IMR-90 (cell line): ENCODE data around the gene CLEC4G. TPM values are rescaled to one million over a fixed set of nuclear protein-coding genes. Genes with fewer than 3 reads are reported as not detected.

Source experiments
- ATAC-seq: fragments of 200-7000 bp; cut with Tn5 transposase; 2 replicates; pipeline ENCODE4 v1.9.1; 2020; ENCODE audit warnings: low read depth, mild to moderate bottlenecking, moderate library complexity
- BruUV-seq: library from RNA; stranded (reverse); fragments of 400-500 nt; replicated peaks from 2 replicates; lab custom pipeline; 2021; lab: Mats Ljungman, UMichigan
- CTCF ChIA-PET: fragments of 300-600 bp; formaldehyde crosslinking; extraction: SDS; loops from one replicate; lab custom pipeline; 2021; ENCODE audit warnings: antibody characterized with exemption; lab: Yijun Ruan, JAX
- POLR2A ChIA-PET: fragments of 300-600 bp; sonication (Branson Sonifier 250); formaldehyde crosslinking; loops from one replicate; lab custom pipeline; 2022; ENCODE audit warnings: antibody characterized with exemption; ENCODE audit not compliant: unreplicated experiment; lab: Charles Lee
- DNase-seq: peaks from one replicate; pipeline ENCODE4 v3.0.0; 2013
- H2AFZ ChIP-seq: replicated peaks from 2 replicates; pipeline ENCODE3; 2013; ENCODE audit warnings: low read length, mild to moderate bottlenecking; ENCODE audit not compliant: poor library complexity
- H2AK5ac ChIP-seq: 2 replicates; pipeline ENCODE4 v1.6.1; 2013; ENCODE audit warnings: low read depth, low read length, inconsistent platforms
- H2AK9ac ChIP-seq: replicated peaks from 2 replicates; pipeline ENCODE3; 2013; ENCODE audit warnings: mild to moderate bottlenecking, low read depth, low read length, moderate library complexity; ENCODE audit not compliant: poor library complexity
- H2BK120ac ChIP-seq: 2 replicates; pipeline ENCODE4 v1.6.1; 2013; ENCODE audit warnings: low read depth, low read length, inconsistent platforms
- H2BK15ac ChIP-seq: 3 replicates; pipeline ENCODE4 v1.6.1; 2013; ENCODE audit warnings: low read depth, low read length, inconsistent platforms
- H2BK20ac ChIP-seq: 2 replicates; pipeline ENCODE4 v1.6.1; 2013; ENCODE audit warnings: low read depth, mild to moderate bottlenecking, inconsistent platforms, low read length, moderate library complexity
- H2BK5ac ChIP-seq: 2 replicates; pipeline ENCODE4 v1.6.1; 2013; ENCODE audit warnings: mild to moderate bottlenecking, low read depth, low read length, inconsistent platforms; ENCODE audit not compliant: poor library complexity, severe bottlenecking
- H3K14ac ChIP-seq: replicated peaks from 2 replicates; pipeline ENCODE4 v1.6.1; 2013; ENCODE audit warnings: low read depth, low read length, inconsistent platforms
- H3K18ac ChIP-seq: 2 replicates; pipeline ENCODE4 v1.6.1; 2013; ENCODE audit warnings: low read depth, low read length, control low read depth
- H3K23ac ChIP-seq: 2 replicates; pipeline ENCODE4 v1.6.1; 2013; ENCODE audit warnings: low read depth, low read length, inconsistent platforms
- H3K27ac ChIP-seq: 2 replicates; pipeline ENCODE4 v1.5.1; 2013; ENCODE audit warnings: mild to moderate bottlenecking, control low read depth, low read length; ENCODE audit not compliant: insufficient read depth
- H3K27me3 ChIP-seq: 2 replicates; pipeline ENCODE4 v1.6.1; 2013; ENCODE audit warnings: low read length; ENCODE audit not compliant: control insufficient read depth, insufficient read depth
- H3K36me3 ChIP-seq: 2 replicates; pipeline ENCODE4 v1.6.1; 2013; ENCODE audit warnings: low read length, mixed read lengths; ENCODE audit not compliant: control insufficient read depth, insufficient read depth
- H3K4ac ChIP-seq: 2 replicates; pipeline ENCODE4 v1.6.1; 2013; ENCODE audit warnings: low read depth, low read length, inconsistent platforms
- H3K4me1 ChIP-seq: 2 replicates; pipeline ENCODE4 v1.6.1; 2013; ENCODE audit warnings: low read length, mixed read lengths; ENCODE audit not compliant: control insufficient read depth, insufficient read depth
- H3K4me2 ChIP-seq: 2 replicates; pipeline ENCODE4 v1.6.1; 2013; ENCODE audit warnings: low read depth, mild to moderate bottlenecking, control low read depth, low read length, moderate library complexity
- H3K4me3 ChIP-seq: 2 replicates; pipeline ENCODE4 v1.5.1; 2013; ENCODE audit warnings: low read depth, mild to moderate bottlenecking, control low read depth, low read length, moderate library complexity; ENCODE audit not compliant: insufficient read depth
- H3K56ac ChIP-seq: 2 replicates; pipeline ENCODE4 v1.6.1; 2013; ENCODE audit warnings: low read length, inconsistent platforms; ENCODE audit not compliant: insufficient read depth; ENCODE audit errors: extremely low read depth
- H3K79me1 ChIP-seq, 2 experiments: 2 replicates each; pipeline ENCODE4 v1.6.1; 2013; ENCODE audit warnings: low read length in 2 of 2, inconsistent platforms in 1 of 2, low read depth in 1 of 2
- H3K9ac ChIP-seq: 2 replicates; pipeline ENCODE4 v1.6.1; 2013; ENCODE audit warnings: low read depth, low read length, control low read depth
- H3K9me1 ChIP-seq: 2 replicates; pipeline ENCODE4 v1.6.1; 2013; ENCODE audit warnings: low read length, inconsistent platforms; ENCODE audit not compliant: insufficient read depth
- H3K9me3 ChIP-seq: 2 replicates; pipeline ENCODE4 v1.6.1; 2013; ENCODE audit warnings: low read length; ENCODE audit not compliant: control insufficient read depth, insufficient read depth
- H4K20me1 ChIP-seq: 2 replicates; pipeline ENCODE4 v1.6.1; 2013; ENCODE audit warnings: low read length, inconsistent platforms; ENCODE audit not compliant: insufficient read depth
- H4K5ac ChIP-seq: 2 replicates; pipeline ENCODE4 v1.6.1; 2013; ENCODE audit warnings: mild to moderate bottlenecking, low read depth, low read length, control low read depth
- H4K8ac ChIP-seq, 2 experiments: 2 replicates each; pipeline ENCODE4 v1.6.1; 2013; ENCODE audit warnings: low read depth in 2 of 2, low read length in 2 of 2, control low read depth in 1 of 2, inconsistent platforms in 1 of 2
- H4K91ac ChIP-seq: 2 replicates; pipeline ENCODE4 v1.6.1; 2013; ENCODE audit warnings: low read depth, low read length, inconsistent platforms; ENCODE audit not compliant: insufficient read depth
- BHLHE40 ChIP-seq: fragments of 150-350 bp; IDR thresholded peaks from 2 replicates; pipeline ENCODE4 v1.6.1; 2016; ENCODE audit warnings: mild to moderate bottlenecking, low read depth, low read length
- CEBPB ChIP-seq: IDR thresholded peaks from 2 replicates; pipeline ENCODE4 v1.6.1; 2012; ENCODE audit warnings: low read depth, low read length, improper control_type of control experiment
- CHD1 ChIP-seq: IDR thresholded peaks from 2 replicates; pipeline ENCODE4 v1.6.1; 2012; ENCODE audit warnings: low read depth, low read length, improper control_type of control experiment
- FOS ChIP-seq: fragments of 150-350 bp; IDR thresholded peaks from 2 replicates; pipeline ENCODE4 v1.6.1; 2016; ENCODE audit warnings: low read depth, low read length
- MAFK ChIP-seq: IDR thresholded peaks from 2 replicates; pipeline ENCODE4 v1.6.1; 2012; ENCODE audit warnings: low read depth, low read length, improper control_type of control experiment
- MAZ ChIP-seq: IDR thresholded peaks from 2 replicates; pipeline ENCODE4 v1.6.1; 2012; ENCODE audit warnings: low read depth, mild to moderate bottlenecking, low read length, improper control_type of control experiment, moderate library complexity, borderline replicate concordance
- MXI1 ChIP-seq: IDR thresholded peaks from 2 replicates; pipeline ENCODE4 v1.6.1; 2012; ENCODE audit warnings: low read depth, mild to moderate bottlenecking, low read length, moderate library complexity, borderline replicate concordance
- NFE2L2 ChIP-seq: fragments of 150-350 bp; IDR thresholded peaks from 2 replicates; pipeline ENCODE4 v1.6.1; 2016; ENCODE audit warnings: low read depth, mild to moderate bottlenecking, low read length
- POLR2A ChIP-seq: IDR thresholded peaks from 2 replicates; pipeline ENCODE4 v1.6.1; 2012; ENCODE audit warnings: mild to moderate bottlenecking, low read depth, low read length
- RAD21 ChIP-seq: IDR thresholded peaks from 2 replicates; pipeline ENCODE4 v1.6.1; 2012; ENCODE audit warnings: low read length, improper control_type of control experiment
- RCOR1 ChIP-seq: IDR thresholded peaks from 2 replicates; pipeline ENCODE4 v1.6.1; 2012; ENCODE audit warnings: mild to moderate bottlenecking, low read length, improper control_type of control experiment; ENCODE audit not compliant: insufficient replicate concordance
- RFX5 ChIP-seq: IDR thresholded peaks from 2 replicates; pipeline ENCODE4 v1.8.0; 2012; ENCODE audit warnings: low read depth, mild to moderate bottlenecking, low read length, moderate library complexity
- SMC3 ChIP-seq: fragments of 150-350 bp; IDR thresholded peaks from 2 replicates; pipeline ENCODE4 v1.6.1; 2016; ENCODE audit warnings: low read depth, mild to moderate bottlenecking, antibody characterized with exemption, low read length, moderate library complexity
- WGBS, 2 experiments: methylation state at CpG; one replicate each; pipeline versions ENCODE4 v1.1.5 to v1.1.7; 2013; ENCODE audit warnings: missing lambda C conversion rate in 2 of 2; ENCODE audit not compliant: insufficient read length in 1 of 2; ENCODE audit errors: extremely low coverage in 2 of 2; 5-methylcytosine and 5-hydroxymethylcytosine counted together
- dilution Hi-C: fragments of 300-500 bp; cut with HindIII; formaldehyde crosslinking; loops from one replicate; pipeline ENCODE4 v1.14.3; 2018; ENCODE audit warnings: low sequenced_read_pairs; ENCODE audit not compliant: unreplicated experiment
- in situ Hi-C: fragments of 300-500 bp; cut with MboI; formaldehyde crosslinking; loops from 3 replicates; pipeline ENCODE4 v1.14.3; 2019; ENCODE audit warnings: low sequenced_read_pairs, inconsistent platforms, mixed read lengths
- intact Hi-C: fragments of 100-400 bp; cut with micrococcal nuclease; formaldehyde crosslinking; loops from 2 replicates; pipeline ENCODE4 v1.10.0; 2022
- polyA plus RNA-seq, 3 experiments: library from polyadenylated mRNA; depleted of rRNA; stranded (reverse); fragments of >200 nt; gene quantifications; 2 replicates each; pipeline ENCODE4 v1.2.3, GENCODE V29; 2012; ENCODE audit warnings: low replicate concordance in 1 of 3
- total RNA-seq: library from RNA; depleted of rRNA; stranded (reverse); fragments of >200 nt; gene quantifications from 2 replicates; pipeline ENCODE4 v1.2.3, GENCODE V29; 2012
- TF ChIP-seq, protein P1 (sequence below): fragments of 150-350 bp; IDR thresholded peaks from 2 replicates; pipeline ENCODE4 v1.6.1; 2017; ENCODE audit warnings: mild to moderate bottlenecking, antibody characterized with exemption, low read length, low read depth
- TF ChIP-seq, protein P2 (sequence below): conservative IDR thresholded peaks from 2 replicates; pipeline ENCODE4 v1.5.1; 2012; ENCODE audit warnings: mild to moderate bottlenecking, low read depth, low read length, improper control_type of control experiment
- TF ChIP-seq, protein P3 (sequence below): fragments of 150-350 bp; IDR thresholded peaks from 2 replicates; pipeline ENCODE4 v1.6.1; 2016; ENCODE audit warnings: low read depth, mild to moderate bottlenecking, low read length, moderate library complexity, borderline replicate concordance

The CLEC4G gene
- total and polyA plus RNA-seq, 2 of the 4 experiments (the other 2 are of a cell fraction), result not detected

DNA sequence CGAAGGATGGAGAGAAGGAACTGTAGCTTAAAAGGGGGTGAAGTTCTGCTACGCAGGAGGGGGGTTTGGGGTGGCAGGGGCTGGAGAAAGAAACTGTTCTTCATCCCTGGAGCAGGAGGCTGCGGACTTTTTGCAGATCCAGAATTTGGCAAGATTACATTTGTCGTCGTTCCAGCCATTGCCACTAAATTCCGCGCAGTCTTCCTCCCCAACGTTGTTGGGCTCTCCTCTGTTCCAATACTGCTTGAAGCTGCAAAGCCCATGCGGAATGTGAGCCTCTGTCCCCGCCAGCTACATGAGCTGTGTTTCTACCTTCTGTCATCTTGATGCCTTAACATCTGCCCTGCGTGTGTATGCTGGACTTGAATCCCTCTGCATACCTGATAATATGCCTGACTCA, 11.1 kb upstream of the CLEC4G start:
- Histone ChIP-seq H4K91ac (no peak overlapping the region), H3K18ac (no peak overlapping the region), H3K4ac (no peak overlapping the region), H2AK5ac (no peak overlapping the region), H4K20me1 (no peaks in the 10 kb centered on the region), H2AFZ (no peak overlapping the region), H3K23ac (no peak overlapping the region), H3K79me1 (no peaks in the 10 kb centered on the region), H3K27me3 (peaks cover 9% of the 10 kb centered on the region), H4K8ac (no peak overlapping the region), H3K4me3 (no peak overlapping the region), H3K9me3 (no peaks in the 10 kb centered on the region), H3K9me1 (no peaks in the 10 kb centered on the region), H2AK9ac (no peak overlapping the region), H3K56ac (no peak overlapping the region), H3K27ac (no peak overlapping the region), H2BK20ac (no peak overlapping the region), H2BK120ac (no peak overlapping the region), H2BK15ac (no peak overlapping the region), H3K36me3 (no peaks in the 10 kb centered on the region), H4K5ac (no peak overlapping the region), H3K4me1 (no peaks in the 10 kb centered on the region), H2BK5ac (no peak overlapping the region), H3K14ac (no peak overlapping the region), H3K9ac (no peak overlapping the region), H3K4me2 (no peak overlapping the region)
- DNase-seq (no peak), ATAC-seq (no peak)
- BruUV-seq, result no TSS peak
- in situ Hi-C loops, result no loop called here
- intact Hi-C loops, result no loop called here
- WGBS, 2 experiments, result 57% methylated on average over 7 of the region's 11 CpGs; no CpG with 5 or more reads in 1 of the 2 experiments
- ChIA-PET CTCF (no interaction called here), POLR2A (no interaction called here)
- TF ChIP-seq CEBPB, result no peak
- TF ChIP-seq NFE2L2, result no peak
- no peak for TF ChIP-seq MAZ
- no peak for TF ChIP-seq MXI1
- TF ChIP-seq, protein P1, sequence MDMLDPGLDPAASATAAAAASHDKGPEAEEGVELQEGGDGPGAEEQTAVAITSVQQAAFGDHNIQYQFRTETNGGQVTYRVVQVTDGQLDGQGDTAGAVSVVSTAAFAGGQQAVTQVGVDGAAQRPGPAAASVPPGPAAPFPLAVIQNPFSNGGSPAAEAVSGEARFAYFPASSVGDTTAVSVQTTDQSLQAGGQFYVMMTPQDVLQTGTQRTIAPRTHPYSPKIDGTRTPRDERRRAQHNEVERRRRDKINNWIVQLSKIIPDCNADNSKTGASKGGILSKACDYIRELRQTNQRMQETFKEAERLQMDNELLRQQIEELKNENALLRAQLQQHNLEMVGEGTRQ, result no peak
- TF ChIP-seq, protein P2, sequence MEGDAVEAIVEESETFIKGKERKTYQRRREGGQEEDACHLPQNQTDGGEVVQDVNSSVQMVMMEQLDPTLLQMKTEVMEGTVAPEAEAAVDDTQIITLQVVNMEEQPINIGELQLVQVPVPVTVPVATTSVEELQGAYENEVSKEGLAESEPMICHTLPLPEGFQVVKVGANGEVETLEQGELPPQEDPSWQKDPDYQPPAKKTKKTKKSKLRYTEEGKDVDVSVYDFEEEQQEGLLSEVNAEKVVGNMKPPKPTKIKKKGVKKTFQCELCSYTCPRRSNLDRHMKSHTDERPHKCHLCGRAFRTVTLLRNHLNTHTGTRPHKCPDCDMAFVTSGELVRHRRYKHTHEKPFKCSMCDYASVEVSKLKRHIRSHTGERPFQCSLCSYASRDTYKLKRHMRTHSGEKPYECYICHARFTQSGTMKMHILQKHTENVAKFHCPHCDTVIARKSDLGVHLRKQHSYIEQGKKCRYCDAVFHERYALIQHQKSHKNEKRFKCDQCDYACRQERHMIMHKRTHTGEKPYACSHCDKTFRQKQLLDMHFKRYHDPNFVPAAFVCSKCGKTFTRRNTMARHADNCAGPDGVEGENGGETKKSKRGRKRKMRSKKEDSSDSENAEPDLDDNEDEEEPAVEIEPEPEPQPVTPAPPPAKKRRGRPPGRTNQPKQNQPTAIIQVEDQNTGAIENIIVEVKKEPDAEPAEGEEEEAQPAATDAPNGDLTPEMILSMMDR, result no peak
- no peak for TF ChIP-seq BHLHE40
- no peak for TF ChIP-seq RAD21
- TF ChIP-seq MAFK, result no peak
- TF ChIP-seq SMC3, result no peak
- TF ChIP-seq RFX5, result no peak
- no peak for TF ChIP-seq CHD1
- no peak for TF ChIP-seq FOS
- no peak for TF ChIP-seq POLR2A
- TF ChIP-seq RCOR1, result no peak
- TF ChIP-seq, protein P3, sequence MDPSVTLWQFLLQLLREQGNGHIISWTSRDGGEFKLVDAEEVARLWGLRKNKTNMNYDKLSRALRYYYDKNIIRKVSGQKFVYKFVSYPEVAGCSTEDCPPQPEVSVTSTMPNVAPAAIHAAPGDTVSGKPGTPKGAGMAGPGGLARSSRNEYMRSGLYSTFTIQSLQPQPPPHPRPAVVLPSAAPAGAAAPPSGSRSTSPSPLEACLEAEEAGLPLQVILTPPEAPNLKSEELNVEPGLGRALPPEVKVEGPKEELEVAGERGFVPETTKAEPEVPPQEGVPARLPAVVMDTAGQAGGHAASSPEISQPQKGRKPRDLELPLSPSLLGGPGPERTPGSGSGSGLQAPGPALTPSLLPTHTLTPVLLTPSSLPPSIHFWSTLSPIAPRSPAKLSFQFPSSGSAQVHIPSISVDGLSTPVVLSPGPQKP, result no peak
- dilution Hi-C loops, result no loop called here
